SK-N-SH (cell line): ENCODE results near the gene TMEM131.

Experiments used
- CTCF ChIP-seq: fragments of 200-600 bp; sonication (generic); IDR thresholded peaks from 2 replicates; pipeline ENCODE4 v1.6.1; 2017; ENCODE audit warnings: antibody characterized with exemption, mild to moderate bottlenecking, moderate library complexity
- MAX ChIP-seq: IDR thresholded peaks from 2 replicates; pipeline ENCODE4 v1.4.0; 2012; ENCODE audit warnings: low read depth
- PBX3 ChIP-seq: IDR thresholded peaks from 2 replicates; pipeline ENCODE4; 2012
- REST ChIP-seq: IDR thresholded peaks from 2 replicates; pipeline ENCODE4 v1.6.1; 2012; ENCODE audit warnings: mild to moderate bottlenecking, low read depth, low read length, moderate library complexity

GRCh38 chr2:97891611-97892010 is 104.1 kb downstream of the TMEM131 start:
- TF ChIP-seq PBX3 (no peak), REST (no peak), MAX (no peak), CTCF (no peak)
